WI38 (cell line): ENCODE measurements around the gene HBZ.
"Not testable (repeated sequence)": the region's sequence is repeated elsewhere in the genome, so short reads cannot be mapped to it uniquely, and the experiment has no call there.

Experiments
- H3K4me3 ChIP-seq: 2 replicates; pipeline ENCODE4 v1.5.1; 2011; ENCODE audit warnings: low read depth, mild to moderate bottlenecking, control low read depth, low read length
- CTCF ChIP-seq: IDR thresholded peaks from 2 replicates; pipeline ENCODE4 v1.5.1; 2012; ENCODE audit warnings: low read depth, mild to moderate bottlenecking, control low read depth, low read length

The HBZ gene

GRCh38 chr16:162271-162991 lies 10.0 kb downstream of the HBZ start:
- no peak for TF ChIP-seq CTCF
- no peak overlapping the region for H3K4me3 ChIP-seq

GRCh38 chr16:163139-163538 lies 10.7 kb downstream of the HBZ start:
- H3K4me3 ChIP-seq = not testable (repeated sequence)

GRCh38 chr16:163696-164095 lies 11.3 kb downstream of the HBZ start:
- not testable (repeated sequence) for H3K4me3 ChIP-seq

GRCh38 chr16:164134-164823 lies 11.8 kb downstream of the HBZ start:
- H3K4me3 ChIP-seq = not testable (repeated sequence)

- TF ChIP-seq CTCF = no peak
- no peak overlapping the region for H3K4me3 ChIP-seq
These were observed 12.5 kb downstream of the HBZ start for GRCh38 chr16:164827-165538.

- H3K4me3 ChIP-seq = no peak within 1 kb of the TSS
- TF ChIP-seq CTCF = no peak
These were observed 13.3 kb downstream of the HBZ start, which contains the start of gene HBM for GRCh38 chr16:165539-166374. Gene HBM (plus strand): TSS chr16:165978. CDS start chr16:165998, 20 bp downstream.

- no peak overlapping the region for H3K4me3 ChIP-seq
- TF ChIP-seq CTCF = no peak
These were observed 14.1 kb downstream of the HBZ start for GRCh38 chr16:166375-167121.

- no peak for TF ChIP-seq CTCF
- H3K4me3 ChIP-seq = no peak overlapping the region
These were observed 14.8 kb downstream of the HBZ start for GRCh38 chr16:167122-167690.
